RPMI7951 (cell line): ENCODE results near the gene SLC35E2B. TPM values are rescaled to one million over a fixed set of nuclear protein-coding genes. Genes with fewer than 3 reads are reported as not detected.

Experiments
- DNase-seq: peaks from one replicate; pipeline ENCODE4 v3.0.0-alpha.2; 2012; ENCODE audit warnings: low read depth
- total RNA-seq: library from RNA; depleted of rRNA; stranded (reverse); fragments of >200 nt; shearing (Covaris generic); gene quantifications from 2 replicates; pipeline ENCODE4 v1.2.3, GENCODE V29; 2014; rRNA removed

The SLC35E2B gene
- total RNA-seq, 1 experiment from 2014 or later = 10.9 TPM

DNA sequence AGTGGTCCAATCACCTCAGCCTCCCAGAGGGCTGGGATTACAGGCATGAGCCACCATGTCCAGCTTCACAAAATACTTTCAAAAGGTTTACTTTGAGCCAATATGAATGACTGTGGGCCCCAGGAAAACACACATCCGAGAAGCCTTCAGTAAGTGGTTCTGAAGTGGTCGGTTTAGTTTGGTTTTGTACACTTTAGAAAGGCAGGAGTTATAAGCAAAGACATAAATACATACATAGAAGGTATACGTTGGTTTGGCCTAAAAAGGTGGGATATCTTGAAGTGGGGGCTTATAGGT lies 80.5 kb downstream of the SLC35E2B start:
- no peak for DNase-seq

DNA sequence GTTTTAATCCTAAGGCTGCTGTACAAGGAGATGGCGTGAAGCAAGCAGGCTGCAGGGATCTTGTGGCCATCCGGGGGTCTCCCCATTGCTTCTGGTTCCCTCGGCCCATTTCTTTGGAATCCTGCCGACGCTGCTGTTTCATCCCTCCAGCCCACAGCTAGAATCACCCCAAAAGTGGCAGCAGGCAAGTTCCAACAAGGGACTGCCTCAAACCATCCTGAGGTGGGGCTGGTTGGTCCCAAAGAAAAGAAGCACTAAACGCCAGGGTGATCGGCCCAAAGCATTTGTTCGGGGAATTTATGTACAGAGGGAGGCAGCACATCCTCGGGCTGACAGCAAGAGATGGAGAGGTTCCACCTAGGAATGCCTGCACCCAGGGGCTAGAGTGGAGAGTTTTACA lies 81.8 kb downstream of the SLC35E2B start:
- no peak for DNase-seq

DNA sequence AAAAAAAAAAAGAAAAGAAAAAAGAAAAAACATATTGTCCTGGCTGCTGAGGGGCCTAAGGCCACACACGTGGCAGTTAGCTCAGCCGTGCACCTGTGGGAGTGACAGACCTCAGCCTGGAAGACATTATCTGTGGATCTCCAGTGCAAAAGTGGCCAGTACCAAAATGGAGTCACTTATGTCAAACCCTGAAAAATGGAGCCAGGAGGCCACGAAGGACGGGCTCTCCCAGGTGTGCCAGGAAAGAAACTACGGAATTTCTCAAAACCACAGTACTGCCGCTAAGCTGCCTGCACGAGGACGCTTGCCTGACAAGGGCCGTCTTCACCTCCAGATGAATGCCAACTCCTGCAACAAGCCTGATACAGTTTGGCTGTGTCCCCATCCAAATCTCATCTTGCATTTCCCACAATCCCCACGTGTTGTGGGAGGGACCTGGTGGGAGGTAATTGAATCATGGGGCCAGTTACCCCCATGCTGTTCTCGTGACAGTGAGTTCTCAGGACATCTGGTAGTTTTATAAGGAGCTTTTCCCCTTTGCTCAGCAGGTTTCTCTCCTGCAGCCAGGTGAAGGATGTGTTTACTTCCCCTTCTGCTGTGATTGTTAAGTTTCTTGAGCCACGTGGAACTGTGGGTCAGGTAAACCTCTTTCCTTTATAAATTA lies 82.6 kb downstream of the SLC35E2B start:
- no peak for DNase-seq

Other genes with a start within 250 kb of the SLC35E2B start
- gene ATAD3C, start 243.1 kb downstream of the SLC35E2B start, total RNA-seq = not detected in 2 replicates
- 11.3 and 15.9 TPM in 2 replicates for gene ATAD3B, start 221.0 kb downstream of the SLC35E2B start, total RNA-seq
- gene ATAD3A, start 180.6 kb downstream of the SLC35E2B start, total RNA-seq = 24.9 and 39.2 TPM in 2 replicates
- not detected in 2 replicates for gene TMEM240, start 152.2 kb downstream of the SLC35E2B start, total RNA-seq
- gene SSU72, start 117.9 kb downstream of the SLC35E2B start, total RNA-seq = 77.3 and 86.5 TPM in 2 replicates
- gene FNDC10, start 92.7 kb downstream of the SLC35E2B start, total RNA-seq = 3.4 and 3.6 TPM in 2 replicates
- gene MIB2, start 77.3 kb downstream of the SLC35E2B start, total RNA-seq = 12.0 and 18.4 TPM in 2 replicates
- 0.24 TPM in 1 of 2 replicates, not detected in the other for gene MMP23B, start 60.6 kb downstream of the SLC35E2B start, total RNA-seq
- 10.0 and 10.7 TPM in 2 replicates for gene CDK11B, start 33.8 kb downstream of the SLC35E2B start, total RNA-seq
- gene CDK11A, start 31.6 kb upstream of the SLC35E2B start, total RNA-seq = 4.4 and 8.1 TPM in 2 replicates
- gene NADK, start 85.7 kb upstream of the SLC35E2B start, total RNA-seq = 24.0 and 30.3 TPM in 2 replicates
- 87.6 and 97.9 TPM in 2 replicates for gene GNB1, start 198.3 kb upstream of the SLC35E2B start, total RNA-seq
- gene CALML6, start 222.5 kb upstream of the SLC35E2B start, total RNA-seq = not detected in 2 replicates
- gene TMEM52, start 226.5 kb upstream of the SLC35E2B start, total RNA-seq = 0.39 and 0.48 TPM in 2 replicates